ENCODE data around the gene CYBA.

Gene CYBA

DNA sequence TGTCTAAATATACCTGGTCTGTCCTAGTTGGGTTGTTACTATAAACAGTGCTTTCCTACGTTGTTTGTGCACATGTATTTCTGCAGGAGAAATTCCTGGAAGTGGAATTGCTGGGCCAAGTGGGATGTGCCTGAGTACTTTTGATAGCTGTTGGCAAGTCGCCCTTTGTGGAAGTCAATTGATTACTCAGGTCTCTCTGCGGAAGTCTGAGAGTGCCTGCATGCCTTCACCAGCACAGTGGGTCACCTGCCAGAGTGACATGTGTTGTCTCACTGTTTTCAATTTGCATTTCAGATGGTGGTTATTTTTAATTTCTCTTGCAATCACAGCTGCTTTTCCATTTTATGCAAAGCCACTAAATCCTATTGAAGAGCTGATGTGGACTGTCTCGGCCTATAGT lies 14.3 kb upstream of the CYBA start:
- no peak for DNase-seq (ENCODE audit: low read depth, low spot score)
- no peak overlapping the region for H3K27ac ChIP-seq

GRCh38 chr16:88662843-88663606 lies 12.2 kb upstream of the CYBA start, which contains the start of gene MVD:
TSS of gene MVD (minus strand) at chr16:88663091. CDS start at chr16:88663080, 11 bp downstream.
- H3K27ac ChIP-seq, result peak within 1 kb of the TSS; percentile 66
- peak; percentile 80 for DNase-seq (ENCODE audit: low read depth, low spot score)

DNA sequence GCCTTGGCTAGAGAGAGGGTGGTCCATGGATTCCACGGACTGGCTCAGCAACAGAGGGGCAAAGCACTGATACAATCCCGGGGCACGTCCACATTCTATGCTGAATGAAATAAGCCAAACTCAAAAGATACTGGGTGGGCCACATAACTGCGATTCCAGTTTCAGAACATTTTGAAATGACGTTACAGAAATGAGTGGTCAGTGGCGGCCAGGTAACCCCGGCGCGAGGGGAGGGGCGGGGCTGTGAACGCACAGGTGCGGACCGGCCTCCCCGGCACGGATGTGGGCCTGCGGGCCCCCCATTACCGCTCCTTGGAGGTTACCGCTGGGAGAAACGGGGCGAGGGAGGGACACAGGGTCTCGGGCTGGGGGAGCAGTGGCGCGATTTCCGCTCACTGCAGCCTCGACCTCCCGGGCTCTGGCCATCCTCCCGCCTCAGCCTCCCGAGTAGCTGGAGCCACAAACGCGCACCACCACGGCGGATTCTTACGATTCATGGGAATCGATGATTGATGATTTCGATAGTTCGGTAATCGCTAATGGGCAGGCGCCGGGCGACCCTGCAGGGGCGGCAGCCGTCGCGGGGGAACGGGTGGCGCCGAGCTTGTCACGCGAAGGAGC lies 11.5 kb upstream of the CYBA start:
- H3K27ac ChIP-seq, result peak overlapping the region; percentile 66
- DNase-seq (ENCODE audit: low read depth, low spot score), result no peak

GRCh38 chr16:88661468-88661867 lies 10.6 kb upstream of the CYBA start:
- DNase-seq (ENCODE audit: low read depth, low spot score), result no peak
- no peak overlapping the region for H3K27ac ChIP-seq

DNA sequence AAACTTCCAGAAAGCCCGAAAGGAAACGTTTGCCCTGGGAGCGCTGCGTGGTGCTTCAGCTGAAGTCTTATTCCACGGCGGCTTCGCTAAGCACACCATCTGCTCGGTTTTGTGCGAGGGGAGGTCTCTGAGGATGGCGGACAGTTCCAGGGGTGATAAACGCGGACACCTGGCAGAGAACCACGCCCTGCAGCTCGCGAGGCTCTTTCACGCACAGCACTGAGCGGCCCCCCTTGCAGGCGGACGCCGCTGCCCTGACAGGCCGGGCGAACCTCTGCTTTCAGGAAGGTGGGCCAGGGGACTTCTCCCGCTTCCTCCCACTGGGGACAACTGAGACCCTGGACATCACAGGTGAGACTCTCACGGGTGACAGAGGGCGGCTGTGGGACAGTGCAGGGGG lies 8.3 kb upstream of the CYBA start:
- DNase-seq (ENCODE audit: low read depth, low spot score), result no peak
- H3K27ac ChIP-seq, result no peak overlapping the region

DNA sequence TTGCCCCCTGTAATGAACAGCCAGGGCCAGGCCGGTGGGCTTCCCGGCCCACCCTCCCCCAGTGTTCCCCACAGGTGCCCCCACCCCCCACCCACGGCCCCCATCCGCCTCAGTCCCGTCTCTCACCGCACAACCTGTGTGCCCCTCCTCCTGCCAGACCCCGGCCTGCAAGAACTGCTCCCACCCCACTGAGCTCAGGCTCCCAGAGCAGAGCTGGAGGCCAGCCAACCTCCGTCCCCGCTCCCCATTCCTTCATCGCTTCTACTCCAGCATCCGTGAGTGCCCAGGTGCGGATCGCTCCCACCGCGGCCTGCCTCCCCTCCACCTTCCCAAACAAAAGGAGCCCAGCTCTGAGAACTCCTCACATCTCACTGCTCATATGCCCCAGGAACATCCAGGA lies 7.9 kb upstream of the CYBA start:
- no peak overlapping the region for H3K27ac ChIP-seq
- DNase-seq (ENCODE audit: low read depth, low spot score), result no peak

- H3K27ac ChIP-seq, result no peak overlapping the region
- no peak for DNase-seq (ENCODE audit: low read depth, low spot score)
Measured at GRCh38 chr16:88657371-88657770, 6.5 kb upstream of the CYBA start.

DNA sequence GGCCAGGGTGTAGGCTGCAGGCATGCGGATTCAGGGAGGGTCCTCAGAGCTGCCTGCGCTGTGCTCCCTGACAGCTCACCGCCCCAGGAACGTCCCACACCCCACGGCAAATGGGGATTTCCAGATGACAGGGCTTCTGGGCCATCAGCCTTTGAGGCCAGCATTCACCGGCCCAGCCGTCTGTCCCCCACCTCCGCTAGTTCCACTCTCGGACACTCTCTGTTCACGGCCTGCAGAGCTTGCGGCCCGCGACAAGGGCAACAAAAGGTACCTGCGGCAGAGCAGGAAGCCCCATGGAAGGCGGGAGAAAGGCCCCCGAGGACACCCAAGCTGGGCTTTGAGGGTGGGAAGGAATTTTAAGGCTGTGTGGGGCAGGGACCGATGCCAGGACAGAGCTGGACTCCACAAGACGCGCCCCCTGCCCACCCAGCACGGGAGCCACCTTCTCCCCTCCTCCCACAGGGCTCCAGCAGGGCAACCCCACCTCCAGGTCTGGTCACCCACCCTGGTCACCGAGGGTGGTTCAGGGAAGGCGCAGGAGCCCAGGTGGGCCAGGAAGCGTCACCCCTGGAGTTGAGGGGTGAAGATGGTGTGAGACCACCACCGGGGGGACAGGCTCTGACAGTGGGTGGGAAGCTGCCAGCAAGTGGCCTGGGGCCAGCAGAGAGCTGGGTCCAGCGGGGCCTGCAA lies 5.6 kb upstream of the CYBA start:
- DNase-seq (ENCODE audit: low read depth, low spot score), result no peak
- H3K27ac ChIP-seq, result no peak overlapping the region

DNA sequence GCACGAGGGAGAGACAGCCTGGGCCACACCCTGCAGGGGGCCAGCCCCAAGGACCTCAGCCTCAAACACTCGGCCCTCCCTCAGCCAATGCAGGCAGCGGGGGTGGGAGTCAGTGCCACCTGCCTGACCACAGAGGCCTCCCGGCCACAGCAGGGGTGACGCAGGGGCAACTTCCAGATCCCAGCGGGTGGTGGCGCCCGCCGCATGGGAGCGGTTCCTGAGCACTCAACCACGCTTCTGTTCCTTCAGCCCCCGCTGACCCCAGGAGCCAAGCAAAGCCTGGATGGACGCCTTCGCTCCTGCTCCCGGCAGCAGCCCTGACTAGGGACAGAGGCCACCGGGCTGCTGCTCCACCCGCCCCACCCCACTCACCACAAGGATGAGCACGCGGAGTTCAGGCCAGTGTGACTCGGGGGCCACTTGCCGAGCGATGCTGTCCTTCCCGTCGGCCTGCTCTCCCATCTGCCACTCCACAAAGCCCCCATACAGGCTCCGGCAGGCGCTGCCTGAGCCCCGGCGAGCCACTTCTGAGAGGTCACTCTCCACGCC lies 5.0 kb upstream of the CYBA start:
- DNase-seq (ENCODE audit: low read depth, low spot score), result no peak
- H3K27ac ChIP-seq, result no peak overlapping the region

DNA sequence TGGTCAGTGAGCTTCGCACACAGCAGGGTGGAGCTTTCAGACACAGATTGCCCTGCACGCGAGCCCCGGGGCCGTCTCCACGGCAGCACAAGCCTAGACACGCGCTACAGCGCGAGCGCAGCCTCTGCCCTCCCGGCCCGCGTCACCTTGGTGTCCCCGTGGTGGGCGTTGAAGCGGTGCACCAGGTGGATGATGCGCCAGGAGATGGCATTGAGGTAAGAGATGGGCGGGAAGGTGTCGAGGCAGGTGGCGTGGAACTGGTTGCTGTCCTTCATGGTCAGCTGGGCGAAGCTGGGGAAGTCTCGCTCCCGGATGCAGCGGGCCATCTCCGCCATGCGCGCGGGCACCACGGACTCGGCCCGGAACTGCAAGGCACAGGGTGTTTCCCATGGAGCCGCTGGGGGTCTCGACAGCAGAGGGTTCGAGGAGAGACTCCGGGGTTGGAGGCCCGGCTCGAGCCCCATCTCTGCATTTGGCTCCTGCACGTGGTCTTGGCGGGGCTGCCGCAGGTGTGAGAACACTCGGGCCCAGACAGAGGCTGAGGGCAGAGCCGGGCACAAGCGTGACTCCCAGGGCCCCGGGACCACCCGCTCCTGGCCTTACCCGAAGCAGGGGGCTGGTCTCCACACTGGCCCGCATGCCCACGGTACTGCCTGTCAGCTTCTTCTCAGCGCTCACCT lies 4.3 kb upstream of the CYBA start:
- H3K27ac ChIP-seq, result no peak overlapping the region
- no peak for DNase-seq (ENCODE audit: low read depth, low spot score)

GRCh38 chr16:88654363-88655052 lies 3.7 kb upstream of the CYBA start:
- H3K27ac ChIP-seq, result no peak overlapping the region
- no peak for DNase-seq (ENCODE audit: low read depth, low spot score)

DNA sequence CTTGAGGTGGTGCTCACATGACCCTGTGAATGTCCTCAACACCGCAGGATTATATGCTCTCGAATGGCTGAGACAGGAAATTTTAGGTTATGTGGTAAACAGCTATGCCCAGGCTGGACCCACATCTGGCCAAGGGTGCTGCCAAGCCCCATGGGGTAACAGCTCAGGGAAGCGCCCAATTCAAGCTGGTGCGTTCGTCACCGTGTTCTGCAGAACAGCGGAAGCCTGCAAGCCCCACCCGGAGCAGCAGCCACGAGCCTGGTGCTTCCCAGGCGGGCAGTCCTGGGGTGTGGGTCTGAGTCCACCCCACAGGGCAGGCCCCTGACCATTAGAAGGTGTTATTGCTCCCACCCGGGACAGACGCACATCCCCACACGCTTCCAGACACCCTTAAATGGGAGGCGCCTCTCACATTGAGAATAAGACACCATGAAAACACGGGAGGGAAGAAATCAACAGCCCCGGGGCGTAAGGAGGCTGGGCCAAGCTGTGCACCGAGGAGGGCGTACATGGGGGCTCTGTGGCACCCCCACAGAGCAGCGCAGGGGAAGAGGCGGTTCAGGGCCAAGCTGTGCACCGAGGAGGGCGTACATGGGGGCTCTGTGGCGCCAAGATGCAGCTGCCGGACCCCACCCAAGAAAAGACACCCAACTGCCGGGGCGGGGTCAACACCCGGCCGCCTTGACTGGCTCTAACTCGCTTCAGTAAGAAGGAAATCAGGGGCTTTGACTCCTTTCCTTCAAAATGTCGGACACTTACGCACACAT lies 2.9 kb upstream of the CYBA start:
- DNase-seq (ENCODE audit: low read depth, low spot score), result no peak
- H3K27ac ChIP-seq, result no peak overlapping the region

GRCh38 chr16:88653101-88653500 lies 2.2 kb upstream of the CYBA start:
- H3K27ac ChIP-seq, result no peak overlapping the region
- no peak for DNase-seq (ENCODE audit: low read depth, low spot score)

- no peak for DNase-seq (ENCODE audit: low read depth, low spot score)
- H3K27ac ChIP-seq, result no peak overlapping the region
Measured at GRCh38 chr16:88652762-88653063, 1.9 kb upstream of the CYBA start.

DNA sequence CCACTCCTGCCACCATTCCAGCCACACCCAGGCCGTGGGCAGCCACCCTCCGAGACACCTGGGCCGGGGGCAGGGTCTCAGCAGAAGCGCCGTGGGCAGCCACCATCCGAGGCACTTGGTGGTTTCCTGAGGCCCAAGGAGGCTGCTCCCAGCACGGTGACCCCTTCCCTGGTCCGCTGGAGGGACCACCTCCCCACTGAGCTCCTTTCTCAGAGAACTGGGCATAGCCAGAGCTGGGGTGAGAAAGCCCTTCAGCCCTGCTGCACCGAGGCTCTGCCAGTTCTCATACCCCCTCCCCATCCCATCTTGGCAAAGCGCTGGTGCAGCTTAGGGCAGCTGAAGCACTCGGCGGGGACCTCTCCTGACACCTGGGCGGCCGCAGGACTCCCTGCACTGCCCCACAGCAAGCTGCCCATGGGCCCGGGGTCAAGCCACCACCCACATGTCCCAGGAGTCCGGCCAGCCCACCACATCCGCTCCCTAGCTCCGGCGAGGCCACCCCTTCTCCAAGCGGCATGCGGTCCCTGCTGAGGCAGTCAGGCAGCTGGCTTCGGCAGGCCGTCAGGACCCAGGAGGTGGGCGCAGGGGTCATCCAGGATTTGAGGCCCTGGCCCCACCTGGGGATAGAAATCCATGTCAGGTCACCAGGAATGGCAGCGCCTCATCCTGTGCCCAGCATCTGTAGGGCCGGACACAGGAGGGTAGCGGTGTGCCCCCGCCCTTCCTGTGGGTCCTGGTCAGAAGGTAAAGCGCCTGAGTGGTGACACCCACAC lies 1.3 kb upstream of the CYBA start:
- no peak overlapping the region for H3K27ac ChIP-seq
- no peak for DNase-seq (ENCODE audit: low read depth, low spot score)

- DNase-seq (ENCODE audit: low read depth, low spot score), result no peak
Measured at GRCh38 chr16:88651276-88651988, 579 bp upstream of the CYBA start.

GRCh38 chr16:88649924-88650748 lies 717 bp downstream of the CYBA start:
- DNase-seq (ENCODE audit: low read depth, low spot score), result no peak

More at GRCh38 chr16:88651276-88651988, 579 bp upstream of the CYBA start:
- H3K27ac ChIP-seq, result no peak overlapping the region

More at GRCh38 chr16:88649924-88650748, 717 bp downstream of the CYBA start:
- no peak overlapping the region for H3K27ac ChIP-seq
